H9 (cell line): ENCODE results near the gene THSD7B. TPM values are rescaled to one million over a fixed set of nuclear protein-coding genes. Genes with fewer than 3 reads are reported as not detected.

Experiments
- DNase-seq: peaks from one replicate; pipeline ENCODE4 v3.0.0-alpha.2; 2017
- H2AFZ ChIP-seq: one replicate; pipeline ENCODE4 v1.6.1; 2013; ENCODE audit warnings: mild to moderate bottlenecking, low read length, control low read depth, moderate library complexity
- H2AK5ac ChIP-seq: 2 replicates; pipeline ENCODE4 v1.6.1; 2013; ENCODE audit warnings: low read length, control low read depth, mixed read lengths; ENCODE audit not compliant: insufficient read length
- H2BK120ac ChIP-seq: one replicate; pipeline ENCODE4 v1.6.1; 2013; ENCODE audit warnings: low read depth, mild to moderate bottlenecking, low read length, control low read depth, inconsistent platforms; ENCODE audit not compliant: poor library complexity, severe bottlenecking
- H2BK12ac ChIP-seq: 2 replicates; pipeline ENCODE4 v1.6.1; 2013; ENCODE audit warnings: low read length, control low read depth, mixed read lengths, low read depth; ENCODE audit not compliant: insufficient read length
- H2BK15ac ChIP-seq: 2 replicates; pipeline ENCODE4 v1.6.1; 2013; ENCODE audit warnings: low read depth, low read length, control low read depth
- H2BK20ac ChIP-seq: one replicate; pipeline ENCODE4 v1.6.1; 2013; ENCODE audit warnings: low read depth, mild to moderate bottlenecking, low read length, control low read depth, inconsistent platforms; ENCODE audit not compliant: poor library complexity, severe bottlenecking
- H2BK5ac ChIP-seq: 2 replicates; pipeline ENCODE4 v1.6.1; 2013; ENCODE audit warnings: low read length, control low read depth, mixed read lengths; ENCODE audit not compliant: insufficient read length
- H3K14ac ChIP-seq: 2 replicates; pipeline ENCODE4 v1.6.1; 2013; ENCODE audit warnings: low read length, control low read depth; ENCODE audit not compliant: insufficient read depth
- H3K18ac ChIP-seq: 2 replicates; pipeline ENCODE4 v1.6.1; 2013; ENCODE audit warnings: low read depth, mild to moderate bottlenecking, mixed read lengths, low read length, control low read depth; ENCODE audit not compliant: insufficient read length
- H3K23ac ChIP-seq: 2 replicates; pipeline ENCODE4 v1.6.1; 2013; ENCODE audit warnings: low read length, control low read depth, mixed read lengths, low read depth; ENCODE audit not compliant: insufficient read length
- H3K23me2 ChIP-seq: 2 replicates; pipeline ENCODE4 v1.6.1; 2013; ENCODE audit warnings: low read depth, mild to moderate bottlenecking, mixed read lengths, low read length, control low read depth; ENCODE audit not compliant: insufficient read length, poor library complexity, severe bottlenecking
- H3K27ac ChIP-seq: 2 replicates; pipeline ENCODE4 v1.5.1; 2013; ENCODE audit warnings: low read length, control low read depth, mixed read lengths, low read depth; ENCODE audit not compliant: insufficient read length
- H3K27me3 ChIP-seq: 2 replicates; pipeline ENCODE4 v1.6.1; 2013; ENCODE audit warnings: low read length, control low read depth, inconsistent platforms; ENCODE audit not compliant: insufficient read depth
- H3K4ac ChIP-seq: 2 replicates; pipeline ENCODE4 v1.6.1; 2013; ENCODE audit warnings: low read depth, mild to moderate bottlenecking, control low read depth, inconsistent platforms, low read length, moderate library complexity
- H3K4me1 ChIP-seq: 2 replicates; pipeline ENCODE4 v1.6.1; 2013; ENCODE audit warnings: low read length, control low read depth, inconsistent platforms; ENCODE audit not compliant: insufficient read depth
- H3K4me2 ChIP-seq: 2 replicates; pipeline ENCODE4 v1.6.1; 2013; ENCODE audit warnings: low read length, control low read depth, mixed read lengths; ENCODE audit not compliant: insufficient read length, insufficient read depth
- H3K56ac ChIP-seq: 2 replicates; pipeline ENCODE4 v1.6.1; 2013; ENCODE audit warnings: low read depth, mild to moderate bottlenecking, mixed read lengths, low read length, control low read depth; ENCODE audit not compliant: insufficient read length
- H3K79me1 ChIP-seq: 2 replicates; pipeline ENCODE4 v1.6.1; 2013; ENCODE audit warnings: low read depth, mild to moderate bottlenecking, moderate library complexity, low read length, control low read depth, inconsistent platforms; ENCODE audit not compliant: insufficient read depth, poor library complexity, severe bottlenecking
- H3K79me2 ChIP-seq: 2 replicates; pipeline ENCODE4 v1.6.1; 2013; ENCODE audit warnings: low read length, control low read depth, inconsistent platforms; ENCODE audit not compliant: insufficient read depth
- H3K9ac ChIP-seq: 2 replicates; pipeline ENCODE4 v1.6.1; 2013; ENCODE audit warnings: low read length, control low read depth, mixed read lengths; ENCODE audit not compliant: insufficient read length; ENCODE audit errors: extremely low read depth
- H3K9me3 ChIP-seq: one replicate; pipeline ENCODE4 v1.6.1; 2013; ENCODE audit warnings: low read depth, low read length, inconsistent platforms; ENCODE audit not compliant: control insufficient read depth
- H3T11ph ChIP-seq: one replicate; pipeline ENCODE4 v1.6.1; 2013; ENCODE audit warnings: mild to moderate bottlenecking, low read length, control low read depth, inconsistent platforms
- H4K20me1 ChIP-seq: one replicate; pipeline ENCODE4 v1.6.1; 2013; ENCODE audit not compliant: control insufficient read depth, insufficient read length, insufficient read depth
- H4K5ac ChIP-seq: 2 replicates; pipeline ENCODE4 v1.6.1; 2013; ENCODE audit warnings: low read depth, mild to moderate bottlenecking, mixed read lengths, low read length, control low read depth; ENCODE audit not compliant: insufficient read length
- H4K8ac ChIP-seq: replicated peaks from 2 replicates; pipeline ENCODE4 v1.6.1; 2013; ENCODE audit warnings: low read length, control low read depth, mixed read lengths, low read depth; ENCODE audit not compliant: insufficient read length
- H4K91ac ChIP-seq: 2 replicates; pipeline ENCODE4 v1.6.1; 2013; ENCODE audit warnings: low read depth, mild to moderate bottlenecking, moderate library complexity, mixed read lengths, low read length, control low read depth; ENCODE audit not compliant: insufficient read length
- H3K27ac Mint-ChIP-seq, 3 experiments: 2 replicates in 2 of 3; 3 replicates in 1 of 3; pipeline ENCODE4 v1.8.0; 2020 to 2021; ENCODE audit warnings: mixed read lengths in 3 of 3, mild to moderate bottlenecking in 1 of 3, moderate library complexity in 1 of 3
- H3K27me3 Mint-ChIP-seq: 2 replicates; pipeline ENCODE4 v1.8.0; 2021; ENCODE audit warnings: low read depth, mild to moderate bottlenecking, moderate library complexity, mixed read lengths
- H3K36me3 Mint-ChIP-seq, 3 experiments: 2 replicates in 2 of 3; 3 replicates in 1 of 3; pipeline ENCODE4 v1.8.0; 2020 to 2021; ENCODE audit warnings: low read depth in 3 of 3, mixed read lengths in 3 of 3; ENCODE audit not compliant: insufficient read depth in 1 of 3
- H3K4me1 Mint-ChIP-seq, 2 experiments: 2 replicates each; pipeline ENCODE4 v1.8.0; 2020; ENCODE audit warnings: mixed read lengths in 2 of 2
- H3K4me3 Mint-ChIP-seq, 2 experiments: 2 replicates in 1 of 2; 3 replicates in 1 of 2; pipeline ENCODE4 v1.8.0; 2020 to 2021; ENCODE audit warnings: mild to moderate bottlenecking in 2 of 2, mixed read lengths in 2 of 2, moderate library complexity in 1 of 2
- H3K9me3 Mint-ChIP-seq, 2 experiments: 2 replicates in 1 of 2; 3 replicates in 1 of 2; pipeline ENCODE4 v1.8.0; 2020; ENCODE audit warnings: mild to moderate bottlenecking in 2 of 2, mixed read lengths in 2 of 2, moderate library complexity in 1 of 2
- WGBS: extraction: QIAGEN DNeasy Blood & Tissue Kit; methylation state at CpG from one replicate; pipeline ENCODE4 v1.1.7; 2013; ENCODE audit warnings: missing lambda C conversion rate, low lambda C conversion rate, mixed read lengths; ENCODE audit not compliant: insufficient read length; ENCODE audit errors: extremely low coverage; 5-methylcytosine and 5-hydroxymethylcytosine counted together
- total RNA-seq: library from RNA; stranded (reverse); gene quantifications from 2 replicates; pipeline ENCODE4 v1.2.1, GENCODE V29; 2021
- TF ChIP-seq, protein P1 (sequence below): fragments of 200-600 bp; sonication (generic); conservative IDR thresholded peaks from 3 replicates; pipeline ENCODE4 v1.8.0; 2021; ENCODE audit warnings: antibody characterized with exemption, mild to moderate bottlenecking

The THSD7B gene
- total RNA-seq, 1 experiment from 2014 or later = 0.85 TPM

DNA sequence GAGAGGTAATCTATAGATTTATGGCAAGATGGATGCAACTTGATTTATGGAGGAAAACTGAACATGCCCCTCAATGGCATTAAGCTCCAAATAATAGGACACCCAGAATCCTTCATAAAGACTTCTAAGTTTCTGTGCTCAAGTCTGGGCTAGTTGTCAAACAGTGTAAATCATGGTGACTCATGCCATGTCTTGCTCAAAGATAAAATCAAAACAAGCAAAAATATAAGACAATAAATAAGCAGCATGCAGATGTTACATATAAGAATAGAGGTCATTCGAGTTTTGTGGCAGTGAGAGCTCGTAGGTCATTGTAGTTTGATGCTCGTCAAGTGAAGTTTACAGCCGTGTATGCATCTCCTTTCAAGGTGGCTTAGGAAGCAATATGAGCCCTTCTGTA, 403.2 kb downstream of the THSD7B start:
- no peak overlapping the region for H2AK5ac ChIP-seq
- no peaks in the 10 kb centered on the region for H3K79me1 ChIP-seq
- no peaks in the 10 kb centered on the region for H3K4me1 ChIP-seq
- H2AFZ ChIP-seq = no peak overlapping the region
- H2BK20ac ChIP-seq = no peak overlapping the region
- H3K23me2 ChIP-seq = no peaks in the 10 kb centered on the region
- H3K18ac ChIP-seq = no peak overlapping the region
- H4K8ac ChIP-seq = no peak overlapping the region
- H3K14ac ChIP-seq = no peak overlapping the region
- no peaks in the 10 kb centered on the region for H4K20me1 ChIP-seq
- no peak overlapping the region for H2BK120ac ChIP-seq
- no peak overlapping the region for H3K9ac ChIP-seq
- no peak overlapping the region for H4K5ac ChIP-seq
- no peak overlapping the region for H4K91ac ChIP-seq
- WGBS = no CpG with 5 or more reads among the region's 4 CpGs
- no peak overlapping the region for H3K23ac ChIP-seq
- no peaks in the 10 kb centered on the region; a peak in 1 of 5 replicates for H3K9me3 Mint-ChIP-seq
- TF ChIP-seq, protein P1, sequence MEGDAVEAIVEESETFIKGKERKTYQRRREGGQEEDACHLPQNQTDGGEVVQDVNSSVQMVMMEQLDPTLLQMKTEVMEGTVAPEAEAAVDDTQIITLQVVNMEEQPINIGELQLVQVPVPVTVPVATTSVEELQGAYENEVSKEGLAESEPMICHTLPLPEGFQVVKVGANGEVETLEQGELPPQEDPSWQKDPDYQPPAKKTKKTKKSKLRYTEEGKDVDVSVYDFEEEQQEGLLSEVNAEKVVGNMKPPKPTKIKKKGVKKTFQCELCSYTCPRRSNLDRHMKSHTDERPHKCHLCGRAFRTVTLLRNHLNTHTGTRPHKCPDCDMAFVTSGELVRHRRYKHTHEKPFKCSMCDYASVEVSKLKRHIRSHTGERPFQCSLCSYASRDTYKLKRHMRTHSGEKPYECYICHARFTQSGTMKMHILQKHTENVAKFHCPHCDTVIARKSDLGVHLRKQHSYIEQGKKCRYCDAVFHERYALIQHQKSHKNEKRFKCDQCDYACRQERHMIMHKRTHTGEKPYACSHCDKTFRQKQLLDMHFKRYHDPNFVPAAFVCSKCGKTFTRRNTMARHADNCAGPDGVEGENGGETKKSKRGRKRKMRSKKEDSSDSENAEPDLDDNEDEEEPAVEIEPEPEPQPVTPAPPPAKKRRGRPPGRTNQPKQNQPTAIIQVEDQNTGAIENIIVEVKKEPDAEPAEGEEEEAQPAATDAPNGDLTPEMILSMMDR = no peak
- no peaks in the 10 kb centered on the region for H3K27me3 ChIP-seq
- H3K27ac ChIP-seq = no peak overlapping the region
- H3K56ac ChIP-seq = no peak overlapping the region
- no peak overlapping the region for H3K4me3 Mint-ChIP-seq
- no peak overlapping the region for H2BK15ac ChIP-seq
- H3K27me3 Mint-ChIP-seq = no peaks in the 10 kb centered on the region
- H3K79me2 ChIP-seq = no peaks in the 10 kb centered on the region
- H3K4ac ChIP-seq = no peak overlapping the region
- H3K4me1 Mint-ChIP-seq = no peaks in the 10 kb centered on the region; a peak in 1 of 4 replicates
- H2BK12ac ChIP-seq = no peak overlapping the region
- H3K27ac Mint-ChIP-seq = no peak overlapping the region
- no peak overlapping the region for H3T11ph ChIP-seq
- H3K9me3 ChIP-seq = no peaks in the 10 kb centered on the region
- no peak for DNase-seq
- no peak overlapping the region for H2BK5ac ChIP-seq
- no peak overlapping the region for H3K4me2 ChIP-seq
- H3K36me3 Mint-ChIP-seq = no peaks in the 10 kb centered on the region
